ENCODE measurements around the gene ENKD1.

ENKD1 gene

DNA sequence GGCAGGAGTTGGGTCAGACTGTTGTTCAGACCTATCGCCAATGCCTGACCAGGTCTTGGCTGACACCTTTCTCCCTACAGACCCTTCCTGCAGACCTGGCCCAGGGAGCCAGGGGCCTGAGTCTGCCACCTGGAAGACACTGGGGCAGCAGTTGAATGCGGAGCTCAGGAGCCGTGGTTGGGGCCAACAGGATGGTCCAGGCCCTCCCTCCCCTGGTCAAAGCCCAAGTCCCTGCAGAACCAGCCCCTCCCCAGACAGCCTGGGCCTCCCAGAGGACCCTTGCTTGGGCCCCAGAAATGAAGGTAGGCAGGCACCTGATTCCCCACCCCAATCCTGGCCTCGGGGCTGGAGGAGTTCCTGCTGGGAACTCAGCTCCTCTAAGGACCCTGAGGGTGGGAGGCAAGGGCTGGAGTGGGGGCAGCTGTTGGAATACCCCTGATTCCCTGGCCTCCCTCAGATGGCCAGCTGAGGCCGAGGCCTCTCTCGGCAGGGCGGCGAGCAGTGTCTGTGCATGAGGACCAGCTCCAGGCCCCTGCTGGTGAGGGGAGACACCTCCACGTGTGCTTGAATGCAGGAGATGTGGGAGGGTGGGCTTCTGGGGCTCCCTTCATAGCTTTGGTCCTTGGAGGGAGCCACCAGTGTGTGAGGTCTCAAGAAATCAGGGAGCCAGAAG is 10.1 kb downstream of the ENKD1 start:
- no peak overlapping the region for H3K4me3 ChIP-seq (ENCODE audit: low read depth, low read length)
- TF ChIP-seq, protein P1, sequence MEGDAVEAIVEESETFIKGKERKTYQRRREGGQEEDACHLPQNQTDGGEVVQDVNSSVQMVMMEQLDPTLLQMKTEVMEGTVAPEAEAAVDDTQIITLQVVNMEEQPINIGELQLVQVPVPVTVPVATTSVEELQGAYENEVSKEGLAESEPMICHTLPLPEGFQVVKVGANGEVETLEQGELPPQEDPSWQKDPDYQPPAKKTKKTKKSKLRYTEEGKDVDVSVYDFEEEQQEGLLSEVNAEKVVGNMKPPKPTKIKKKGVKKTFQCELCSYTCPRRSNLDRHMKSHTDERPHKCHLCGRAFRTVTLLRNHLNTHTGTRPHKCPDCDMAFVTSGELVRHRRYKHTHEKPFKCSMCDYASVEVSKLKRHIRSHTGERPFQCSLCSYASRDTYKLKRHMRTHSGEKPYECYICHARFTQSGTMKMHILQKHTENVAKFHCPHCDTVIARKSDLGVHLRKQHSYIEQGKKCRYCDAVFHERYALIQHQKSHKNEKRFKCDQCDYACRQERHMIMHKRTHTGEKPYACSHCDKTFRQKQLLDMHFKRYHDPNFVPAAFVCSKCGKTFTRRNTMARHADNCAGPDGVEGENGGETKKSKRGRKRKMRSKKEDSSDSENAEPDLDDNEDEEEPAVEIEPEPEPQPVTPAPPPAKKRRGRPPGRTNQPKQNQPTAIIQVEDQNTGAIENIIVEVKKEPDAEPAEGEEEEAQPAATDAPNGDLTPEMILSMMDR (IDR thresholded peaks at IDR 0.05; ENCODE audit: low read depth, low read length): no peak
- in situ Hi-C loops (cut with HindIII; ENCODE audit: low sequenced_read_pairs): no loop called here
- no peak for DNase-seq (ENCODE audit: low read depth, low spot score)

DNA sequence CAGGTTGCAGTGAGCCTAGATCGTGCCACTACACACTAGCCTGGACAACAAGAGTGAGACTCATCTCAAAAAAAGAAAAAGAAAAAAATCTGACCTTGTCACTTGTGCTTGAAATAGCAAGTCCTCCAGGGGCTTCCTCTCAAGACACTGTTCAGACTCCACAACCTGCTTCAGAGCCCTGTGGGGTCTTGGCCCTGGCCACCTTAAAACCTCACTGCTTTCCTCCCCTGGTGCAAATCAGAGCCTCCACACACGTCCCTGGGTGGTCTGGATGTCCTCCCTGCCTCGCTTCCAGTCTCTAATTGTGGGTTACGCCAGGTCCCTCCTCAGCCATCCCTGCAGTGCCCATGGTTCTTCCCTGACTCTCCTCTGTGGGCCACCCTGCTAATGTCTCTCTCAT is 11.2 kb downstream of the ENKD1 start:
- H3K4me3 ChIP-seq (ENCODE audit: low read depth, low read length): no peak overlapping the region
- DNase-seq (ENCODE audit: low read depth, low spot score): no peak
- TF ChIP-seq, protein P1 (IDR thresholded peaks at IDR 0.05; ENCODE audit: low read depth, low read length): no peak
- in situ Hi-C loops (cut with HindIII; ENCODE audit: low sequenced_read_pairs): no loop called here

DNA sequence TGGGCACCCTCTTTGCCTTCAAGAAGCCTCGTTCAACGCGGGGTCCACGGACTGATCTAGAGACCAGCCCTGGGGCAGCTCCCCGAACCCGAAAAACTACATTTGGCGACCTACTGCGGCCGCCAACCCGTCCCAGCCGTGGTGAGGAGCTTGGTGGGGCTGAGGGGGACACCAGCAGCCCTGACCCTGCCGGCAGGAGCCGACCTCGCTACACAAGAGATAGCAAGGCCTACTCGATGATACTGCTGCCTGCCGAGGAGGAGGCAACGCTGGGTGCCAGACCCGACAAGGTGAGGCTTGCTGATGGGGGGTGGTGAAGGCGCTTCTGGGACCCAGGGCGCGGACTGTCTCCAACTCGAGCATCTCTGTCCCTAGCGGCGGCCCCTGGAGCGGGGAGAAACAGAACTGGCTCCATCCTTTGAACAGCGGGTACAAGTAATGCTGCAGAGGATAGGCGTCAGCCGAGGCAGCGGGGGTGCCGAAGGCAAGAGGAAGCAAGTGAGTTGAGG is 12.1 kb downstream of the ENKD1 start:
- in situ Hi-C loops (cut with HindIII; ENCODE audit: low sequenced_read_pairs): no loop called here
- DNase-seq (ENCODE audit: low read depth, low spot score): no peak

DNA sequence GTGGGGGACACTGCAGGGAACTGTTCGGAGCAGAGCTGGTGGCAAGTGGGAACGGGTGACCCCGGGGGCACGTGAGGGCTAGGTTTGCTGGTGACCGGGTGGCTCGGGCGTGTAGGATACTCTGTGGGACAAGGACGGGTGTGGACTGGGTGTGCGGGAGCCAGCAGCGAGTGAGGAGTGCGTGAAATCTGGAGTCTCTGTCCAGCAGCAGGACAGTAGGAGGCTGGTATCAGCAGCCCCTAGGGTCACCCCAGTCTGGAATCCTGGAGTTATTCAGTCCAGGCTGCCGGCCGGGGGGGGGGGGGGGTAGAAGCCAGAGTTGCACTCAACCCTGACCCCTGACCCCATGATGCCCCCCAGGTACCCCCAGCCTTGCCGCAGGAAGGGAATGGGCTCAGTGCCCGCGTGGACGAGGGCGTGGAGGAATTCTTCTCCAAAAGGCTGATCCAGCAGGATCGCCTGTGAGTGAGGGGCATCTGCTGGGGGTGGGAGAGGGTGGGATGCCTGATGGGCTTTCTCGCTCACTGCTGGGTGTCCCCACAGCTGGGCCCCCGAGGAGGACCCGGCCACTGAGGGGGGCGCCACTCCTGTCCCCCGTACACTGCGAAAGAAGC is 12.7 kb downstream of the ENKD1 start:
- peak overlapping the region; percentile 48 for H3K4me3 ChIP-seq (ENCODE audit: low read depth, low read length)
- no peak for DNase-seq (ENCODE audit: low read depth, low spot score)
- in situ Hi-C loops (cut with HindIII; ENCODE audit: low sequenced_read_pairs): no loop called here
- TF ChIP-seq, protein P1 (IDR thresholded peaks at IDR 0.05; ENCODE audit: low read depth, low read length): no peak

More for the DNA sequence above, 12.1 kb downstream of the ENKD1 start:
- no peak overlapping the region for H3K4me3 ChIP-seq (ENCODE audit: low read depth, low read length)
- TF ChIP-seq, protein P1 (IDR thresholded peaks at IDR 0.05; ENCODE audit: low read depth, low read length): no peak

DNA sequence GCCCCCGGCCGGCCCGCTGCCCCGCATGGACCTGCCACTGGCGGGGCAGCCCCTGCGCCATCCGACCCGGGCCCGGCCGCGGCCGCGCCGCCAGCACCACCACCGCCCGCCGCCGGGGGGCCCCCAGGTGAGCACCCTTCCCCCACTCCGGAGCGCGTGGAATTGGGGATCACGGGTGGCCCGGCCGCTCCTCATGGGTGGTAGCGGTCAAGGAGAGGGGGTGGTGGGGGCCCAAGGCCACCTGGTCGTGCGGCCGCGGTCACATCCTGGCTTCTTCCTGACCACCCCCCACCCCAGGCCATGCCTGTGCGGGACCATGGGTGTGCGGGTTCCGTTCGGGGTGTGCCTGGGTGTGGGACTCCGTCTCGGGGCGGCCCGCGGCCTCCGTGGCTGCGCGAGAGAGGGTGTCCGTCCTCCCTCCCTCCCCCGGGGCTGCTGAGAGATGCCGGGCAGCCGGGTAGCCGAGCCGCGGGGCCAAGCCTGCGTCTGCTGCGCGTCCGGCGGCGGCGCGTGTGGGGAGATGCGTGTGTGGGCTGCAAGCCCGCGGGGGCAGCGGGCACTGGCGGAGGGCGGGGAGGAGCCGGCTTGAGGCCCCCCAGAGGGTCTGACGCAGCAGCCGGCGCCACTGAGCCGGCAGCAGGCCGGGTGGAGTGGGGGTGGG is 13.3 kb downstream of the ENKD1 start:
- no peak for DNase-seq (ENCODE audit: low read depth, low spot score)
- peak overlapping the region; percentile 48 for H3K4me3 ChIP-seq (ENCODE audit: low read depth, low read length)
- TF ChIP-seq, protein P1 (IDR thresholded peaks at IDR 0.05; ENCODE audit: low read depth, low read length): no peak
- in situ Hi-C loops (cut with HindIII; ENCODE audit: low sequenced_read_pairs): no loop called here

DNA sequence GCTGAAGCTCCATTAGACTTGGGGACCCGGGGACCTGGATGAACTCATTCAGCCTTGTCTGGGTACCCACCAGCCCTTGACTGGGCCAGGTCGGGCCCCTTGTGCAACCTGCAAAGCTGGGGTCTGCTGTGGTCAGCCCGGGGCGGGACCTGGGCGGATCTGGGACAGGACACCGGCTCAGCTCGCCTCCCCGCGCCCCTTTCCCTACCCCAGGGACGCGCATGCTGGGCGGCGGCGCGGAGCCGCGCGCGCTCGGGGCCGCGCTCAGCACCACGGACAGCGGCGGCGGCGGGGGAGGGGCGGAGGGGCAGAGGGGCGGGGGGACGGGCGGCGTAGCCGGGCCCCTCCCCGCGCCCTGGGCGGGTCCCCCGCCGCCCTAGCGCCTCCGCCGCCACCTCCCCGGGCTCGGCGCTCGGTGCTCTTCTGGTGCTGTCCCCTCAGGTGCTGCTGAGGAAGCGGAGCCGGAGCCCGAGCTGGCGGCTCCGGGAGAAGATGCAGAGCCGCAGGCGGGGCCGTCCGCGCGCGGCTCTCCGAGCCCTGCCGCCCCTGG is 13.9 kb downstream of the ENKD1 start:
- no peak for DNase-seq (ENCODE audit: low read depth, low spot score)
- H3K4me3 ChIP-seq (ENCODE audit: low read depth, low read length): peak overlapping the region; percentile 48
- in situ Hi-C loops (cut with HindIII; ENCODE audit: low sequenced_read_pairs): no loop called here
- TF ChIP-seq, protein P1 (IDR thresholded peaks at IDR 0.05; ENCODE audit: low read depth, low read length): no peak

All from astrocyte of the spinal cord (primary cell).